HG02588 (cell line): ENCODE measurements around the gene AGFG1.
"Not testable (repeated sequence)": the region's sequence is repeated elsewhere in the genome, so short reads cannot be mapped to it uniquely, and the experiment has no call there.

ENCODE experiments used
- ATAC-seq: cut with Tn5 transposase; IDR thresholded peaks from one replicate; pipeline ENCODE4 v1.9.1; 2021; ENCODE audit warnings: mild to moderate bottlenecking, moderate library complexity; ENCODE audit not compliant: unreplicated experiment

Gene AGFG1

GRCh38 chr2:227529871-227530270 lies 57.9 kb downstream of the AGFG1 start:
- no peak for ATAC-seq

- peak; percentile 71 for ATAC-seq
These were observed 62.8 kb downstream of the AGFG1 start for GRCh38 chr2:227534714-227535113.

- no peak for ATAC-seq
These were observed 64.5 kb downstream of the AGFG1 start for GRCh38 chr2:227536445-227536844.

GRCh38 chr2:227539465-227539956 lies 67.6 kb downstream of the AGFG1 start:
- ATAC-seq = no peak

GRCh38 chr2:227540352-227540751 lies 68.4 kb downstream of the AGFG1 start:
- ATAC-seq = not testable (repeated sequence)

- ATAC-seq = no peak
These were observed 74.0 kb downstream of the AGFG1 start for GRCh38 chr2:227545990-227546389.

- no peak for ATAC-seq
These were observed 79.9 kb downstream of the AGFG1 start for GRCh38 chr2:227551836-227552235.

GRCh38 chr2:227562581-227562980 lies 90.6 kb downstream of the AGFG1 start:
- no peak for ATAC-seq

- no peak for ATAC-seq
These were observed 93.1 kb downstream of the AGFG1 start for GRCh38 chr2:227565080-227565479.

- no peak for ATAC-seq
These were observed 94.1 kb downstream of the AGFG1 start for GRCh38 chr2:227566012-227566411.

GRCh38 chr2:227568852-227569169 lies 96.9 kb downstream of the AGFG1 start:
- no peak for ATAC-seq

- no peak for ATAC-seq
These were observed 98.7 kb downstream of the AGFG1 start for GRCh38 chr2:227570615-227571014.

GRCh38 chr2:227576110-227576509 lies 104.2 kb downstream of the AGFG1 start:
- no peak for ATAC-seq

GRCh38 chr2:227576812-227577211 lies 104.9 kb downstream of the AGFG1 start:
- no peak for ATAC-seq

- no peak for ATAC-seq
These were observed 105.6 kb downstream of the AGFG1 start for GRCh38 chr2:227577555-227577954.

- ATAC-seq = no peak
These were observed 106.7 kb downstream of the AGFG1 start for GRCh38 chr2:227578642-227579041.

GRCh38 chr2:227579791-227580190 lies 107.8 kb downstream of the AGFG1 start:
- no peak for ATAC-seq

- ATAC-seq = no peak
These were observed 110.4 kb downstream of the AGFG1 start for GRCh38 chr2:227582369-227582768.

- ATAC-seq = no peak
These were observed 120.9 kb downstream of the AGFG1 start for GRCh38 chr2:227592694-227593387.

GRCh38 chr2:227595797-227596196 lies 123.8 kb downstream of the AGFG1 start:
- no peak for ATAC-seq

- no peak for ATAC-seq
These were observed 125.1 kb downstream of the AGFG1 start for GRCh38 chr2:227597036-227597435.

GRCh38 chr2:227597998-227598397 lies 126.0 kb downstream of the AGFG1 start:
- ATAC-seq = no peak
